HG02642 (cell line): ENCODE data around the gene SLC35F1.

Experiments
- ATAC-seq: cut with Tn5 transposase; IDR thresholded peaks from one replicate; pipeline ENCODE4 v1.9.1; 2021; ENCODE audit warnings: mild to moderate bottlenecking; ENCODE audit not compliant: unreplicated experiment, poor library complexity

The SLC35F1 gene

GRCh38 chr6:118101220-118101619 lies 194.2 kb downstream of the SLC35F1 start:
- no peak for ATAC-seq

GRCh38 chr6:118101831-118102345 lies 194.8 kb downstream of the SLC35F1 start:
- ATAC-seq = no peak

- no peak for ATAC-seq
Measured at GRCh38 chr6:118102401-118102800, 195.3 kb downstream of the SLC35F1 start.

GRCh38 chr6:118103381-118104146 lies 196.5 kb downstream of the SLC35F1 start:
- no peak for ATAC-seq

- ATAC-seq = no peak
Measured at GRCh38 chr6:118122161-118122725, 215.2 kb downstream of the SLC35F1 start.

GRCh38 chr6:118122801-118123200 lies 215.7 kb downstream of the SLC35F1 start:
- ATAC-seq = no peak

GRCh38 chr6:118123503-118124037 lies 216.5 kb downstream of the SLC35F1 start:
- no peak for ATAC-seq

GRCh38 chr6:118124851-118125250 lies 217.8 kb downstream of the SLC35F1 start:
- no peak for ATAC-seq

GRCh38 chr6:118128755-118129154 lies 221.7 kb downstream of the SLC35F1 start:
- no peak for ATAC-seq

- ATAC-seq = no peak
Measured at GRCh38 chr6:118134206-118134605, 227.1 kb downstream of the SLC35F1 start.

- no peak for ATAC-seq
Measured at GRCh38 chr6:118134736-118135135, 227.7 kb downstream of the SLC35F1 start.

GRCh38 chr6:118135371-118135770 lies 228.3 kb downstream of the SLC35F1 start:
- ATAC-seq = no peak

- ATAC-seq = no peak
Measured at GRCh38 chr6:118141211-118141610, 234.1 kb downstream of the SLC35F1 start.

- no peak for ATAC-seq
Measured at GRCh38 chr6:118146584-118146983, 239.5 kb downstream of the SLC35F1 start.

GRCh38 chr6:118147511-118147910 lies 240.4 kb downstream of the SLC35F1 start:
- no peak for ATAC-seq

- ATAC-seq = no peak
Measured at GRCh38 chr6:118148561-118148960, 241.5 kb downstream of the SLC35F1 start.

- no peak for ATAC-seq
Measured at GRCh38 chr6:118152524-118152923, 245.5 kb downstream of the SLC35F1 start.

GRCh38 chr6:118161343-118161742 lies 254.3 kb downstream of the SLC35F1 start:
- ATAC-seq = no peak

- ATAC-seq = no peak
Measured at GRCh38 chr6:118163542-118163941, 256.5 kb downstream of the SLC35F1 start.

- no peak for ATAC-seq
Measured at GRCh38 chr6:118165500-118165899, 258.4 kb downstream of the SLC35F1 start.

- no peak for ATAC-seq
Measured at GRCh38 chr6:118168421-118168820, 261.4 kb downstream of the SLC35F1 start.

GRCh38 chr6:118171852-118172251 lies 264.8 kb downstream of the SLC35F1 start:
- ATAC-seq = no peak
